ENCODE data around the gene MLLT3.

- TF ChIP-seq BACH2 (CRISPR knock-in tag; IDR thresholded peaks at IDR 0.05; ENCODE audit: borderline replicate concordance) (no peak), ESRRG (CRISPR knock-in tag; IDR thresholded peaks at IDR 0.05) (no peak), GLIS3 (CRISPR knock-in tag; IDR thresholded peaks at IDR 0.05) (no peak), ZFP30 (CRISPR knock-in tag; IDR thresholded peaks at IDR 0.05) (no peak), CREB5 (CRISPR knock-in tag; IDR thresholded peaks at IDR 0.05; ENCODE audit: low read depth) (no peak)
Observed at GRCh38 chr9:20292002-20292401, 330.3 kb downstream of the MLLT3 start.

All from SK-N-SH treated with all-trans-retinoic acid at 6 μM for 48 hours (cell line).